WTC11 (cell line): ENCODE measurements around the gene SLC12A2.

Experiments used
- ATF2 ChIP-seq: sonication (generic); formaldehyde crosslinking; IDR thresholded peaks from 2 replicates; pipeline ENCODE4 v1.8.1; 2022; ENCODE audit warnings: low read depth, missing genetic modification reagents, borderline replicate concordance
- ATF3 ChIP-seq: sonication (generic); formaldehyde crosslinking; conservative IDR thresholded peaks from 2 replicates; pipeline ENCODE4 v1.8.1; 2022; ENCODE audit warnings: mild to moderate bottlenecking, missing genetic modification reagents
- CTCF ChIP-seq: fragments of 200-600 bp; IDR thresholded peaks from 2 replicates; pipeline ENCODE4 v1.8.0; 2022; ENCODE audit warnings: antibody characterized with exemption
- E2F1 ChIP-seq: sonication (generic); formaldehyde crosslinking; IDR thresholded peaks from 2 replicates; pipeline ENCODE4 v1.8.0; 2022; ENCODE audit warnings: mild to moderate bottlenecking, missing genetic modification reagents
- ELF4 ChIP-seq: sonication (generic); formaldehyde crosslinking; IDR thresholded peaks from 2 replicates; pipeline ENCODE4 v1.8.1; 2022; ENCODE audit warnings: low read depth, mild to moderate bottlenecking, moderate library complexity, missing genetic modification reagents
- EMX1 ChIP-seq: fragments of 250-450 bp; sonication (Bioruptor Pico); IDR thresholded peaks from 2 replicates; pipeline ENCODE4 v1.8.0; 2021; ENCODE audit warnings: mild to moderate bottlenecking
- ETV6 ChIP-seq: sonication (generic); formaldehyde crosslinking; IDR thresholded peaks from 2 replicates; pipeline ENCODE4 v1.8.1; 2022; ENCODE audit warnings: mild to moderate bottlenecking, missing genetic modification reagents
- IRF1 ChIP-seq: sonication (generic); formaldehyde crosslinking; IDR thresholded peaks from 2 replicates; pipeline ENCODE4 v1.8.0; 2023; ENCODE audit warnings: missing genetic modification reagents
- NR3C1 ChIP-seq: sonication (generic); formaldehyde crosslinking; conservative IDR thresholded peaks from 2 replicates; pipeline ENCODE4 v1.8.1; 2023; ENCODE audit warnings: low read depth, mild to moderate bottlenecking, missing genetic modification reagents
- ZBTB21 ChIP-seq: sonication (generic); formaldehyde crosslinking; IDR thresholded peaks from 2 replicates; pipeline ENCODE4 v1.8.1; 2023; ENCODE audit warnings: mild to moderate bottlenecking, missing genetic modification reagents, borderline replicate concordance
- ZBTB43 ChIP-seq: sonication (generic); formaldehyde crosslinking; IDR thresholded peaks from 2 replicates; pipeline ENCODE4 v1.8.1; 2023; ENCODE audit warnings: mild to moderate bottlenecking, missing genetic modification reagents
- ZNF121 ChIP-seq: sonication (generic); formaldehyde crosslinking; IDR thresholded peaks from 2 replicates; pipeline ENCODE4 v1.8.0; 2023; ENCODE audit warnings: missing genetic modification reagents
- ZNF416 ChIP-seq: fragments of 250-450 bp; sonication (Bioruptor Pico); IDR thresholded peaks from 2 replicates; pipeline ENCODE4 v1.9.0; 2021; ENCODE audit warnings: mild to moderate bottlenecking, inconsistent platforms
- ZNF425 ChIP-seq: fragments of 250-450 bp; sonication (Bioruptor Pico); conservative IDR thresholded peaks from 2 replicates; pipeline ENCODE4 v1.9.0; 2021; ENCODE audit warnings: mild to moderate bottlenecking

GRCh38 chr5:128116445-128116844, 32.9 kb downstream of the SLC12A2 start:
- TF ChIP-seq IRF1 (CRISPR knock-in tag), result no peak
- TF ChIP-seq ZNF416, result no peak
- TF ChIP-seq ATF3 (CRISPR knock-in tag), result no peak
- TF ChIP-seq CTCF, result no peak
- TF ChIP-seq ATF2 (CRISPR knock-in tag), result no peak
- TF ChIP-seq ZBTB43 (CRISPR knock-in tag), result no peak
- TF ChIP-seq ELF4, result no peak
- no peak for TF ChIP-seq ZNF121 (CRISPR knock-in tag)
- TF ChIP-seq ETV6 (CRISPR knock-in tag), result no peak
- no peak for TF ChIP-seq ZBTB21 (CRISPR knock-in tag)
- TF ChIP-seq EMX1 (CRISPR knock-in tag), result no peak
- TF ChIP-seq E2F1 (CRISPR knock-in tag), result no peak
- TF ChIP-seq NR3C1 (CRISPR knock-in tag), result no peak
- no peak for TF ChIP-seq ZNF425 (CRISPR knock-in tag)
